ENCODE measurements around the gene TPX2. TPM values are rescaled to one million over a fixed set of nuclear protein-coding genes. Genes with fewer than 3 reads are reported as not detected.

Gene TPX2
- total and polyA plus RNA-seq, 2 donors (not counting 3 experiments of a cell fraction or from before 2014, with no cell fraction given), result 24.8 to 114 TPM

DNA sequence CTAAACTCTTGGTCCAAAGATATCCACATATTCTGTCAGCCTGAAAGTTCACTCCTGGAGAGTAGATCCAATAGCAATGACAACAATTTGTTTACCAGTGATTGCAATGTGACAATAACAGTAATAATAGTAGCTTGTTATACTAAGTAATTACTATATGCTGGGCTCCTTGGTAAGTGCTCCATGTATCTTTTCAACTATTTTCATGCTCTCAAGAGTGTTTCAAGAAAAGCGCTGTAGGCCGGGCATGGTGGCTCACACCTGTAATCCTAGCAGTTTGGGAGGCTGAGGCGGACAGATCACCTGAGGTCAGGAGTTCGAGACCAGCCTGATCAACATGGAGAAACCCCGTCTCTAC, 31.9 kb upstream of the TPX2 start:
- no peaks in the 10 kb centered on the region for H3K27me3 ChIP-seq (ENCODE audit: control insufficient read depth in 2 of 2, insufficient read depth in 2 of 2, low read length in 2 of 2)
- FAIRE-seq (no peak), DNase-seq (ENCODE audit: low read depth, low spot score) (no peak)
- no peak overlapping the region for H3K4me3 ChIP-seq (replicated peaks in 1 of 3; ENCODE audit: insufficient read depth in 1 of 3, low read depth in 1 of 3, low read length in 3 of 3)
- H2AFZ ChIP-seq (ENCODE audit: low read depth, low read length), result no peak overlapping the region
- no TSS peak for BruUV-seq (replicated peaks)
- ChIA-PET POLR2A (no interaction called here), CTCF (interaction anchor here (4.6 to 5.8 kb wide), 2 partner anchors 13 to 16 kb away, joined by 16 to 30 read pairs; partner anchors contain the start of gene BCL2L1)
- H3K36me3 ChIP-seq (ENCODE audit: control insufficient read depth in 2 of 2, extremely low read depth in 1 of 2, insufficient read depth in 2 of 2, low read length in 2 of 2), result peaks cover 14 to 20% of the 10 kb centered on the region in 2 experiments
- H3K4me2 ChIP-seq (ENCODE audit: insufficient read depth, low read length), result no peak overlapping the region
- H3K79me2 ChIP-seq (ENCODE audit: control insufficient read depth, insufficient read depth, low read length), result peaks cover 90% of the 10 kb centered on the region
- dilution Hi-C loops (cut with MboI; ENCODE audit: extremely low pct_ligation_motif_present, low sequenced_read_pairs) (no loop called here), intact Hi-C loops (cut with micrococcal nuclease) (no loop called here)
- H3K9me3 ChIP-seq (replicated peaks; ENCODE audit: control insufficient read depth, insufficient read depth, low read length), result no peaks in the 10 kb centered on the region
- no peaks in the 10 kb centered on the region for H4K20me1 ChIP-seq (replicated peaks; ENCODE audit: control insufficient read depth, extremely low read depth, insufficient read depth, low read length)
- H3K9me1 ChIP-seq (replicated peaks; ENCODE audit: control insufficient read depth, extremely low read depth, insufficient read depth, low read length), result no peaks in the 10 kb centered on the region
- H3K27ac ChIP-seq (ENCODE audit: insufficient read depth, low read depth, low read length), result no peak overlapping the region
- H3K4me1 ChIP-seq (ENCODE audit: control insufficient read depth, extremely low read depth, insufficient read depth, low read length), result peaks cover 34% of the 10 kb centered on the region
- TF ChIP-seq, protein P1, sequence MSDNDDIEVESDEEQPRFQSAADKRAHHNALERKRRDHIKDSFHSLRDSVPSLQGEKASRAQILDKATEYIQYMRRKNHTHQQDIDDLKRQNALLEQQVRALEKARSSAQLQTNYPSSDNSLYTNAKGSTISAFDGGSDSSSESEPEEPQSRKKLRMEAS (IDR thresholded peaks at IDR 0.05; ENCODE audit: insufficient read depth, insufficient read length), result no peak
- H3K9ac ChIP-seq (replicated peaks; ENCODE audit: extremely low read depth, insufficient read depth, low read length), result no peak overlapping the region

DNA sequence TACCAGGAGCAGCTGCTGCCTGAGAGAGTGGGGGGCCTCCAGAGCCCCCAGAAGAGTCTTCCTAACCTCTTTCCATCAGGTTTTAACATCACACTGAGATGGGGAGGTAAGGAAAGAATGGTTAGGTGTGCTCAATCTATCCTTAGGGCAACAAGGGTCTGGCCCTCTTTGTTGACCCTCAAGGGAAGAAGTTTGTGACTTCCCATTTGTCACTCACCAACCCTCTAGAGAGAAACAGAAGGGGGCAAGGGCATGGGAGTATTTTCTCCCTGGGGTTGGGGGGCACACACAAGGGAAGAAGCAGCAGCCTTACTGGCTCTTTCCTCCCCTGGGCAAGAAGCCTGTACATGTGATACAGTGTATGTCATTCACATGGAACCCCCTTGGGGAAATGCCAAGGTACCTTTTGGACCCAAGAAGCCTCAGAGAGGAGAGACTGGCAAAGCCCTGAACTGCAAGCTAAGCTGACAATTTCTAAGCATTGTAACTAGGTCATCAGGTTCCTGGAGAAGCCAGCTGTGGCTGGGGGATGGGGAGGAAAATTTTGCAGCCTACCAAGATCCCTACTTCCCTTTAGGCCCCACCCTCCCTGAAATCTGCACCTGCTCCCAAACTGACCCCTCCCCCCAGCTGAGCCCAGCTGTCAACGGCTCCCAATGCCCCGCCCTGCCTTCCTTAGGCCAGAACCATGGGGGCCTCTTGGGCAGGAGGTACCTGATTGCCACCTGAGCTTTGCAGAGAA, 30.9 kb upstream of the TPX2 start:
- H2AFZ ChIP-seq (ENCODE audit: low read depth, low read length), result no peak overlapping the region
- FAIRE-seq (no peak), DNase-seq (ENCODE audit: low read depth, low spot score) (no peak)
- intact Hi-C loops (cut with micrococcal nuclease) (no loop called here), dilution Hi-C loops (cut with MboI; ENCODE audit: extremely low pct_ligation_motif_present, low sequenced_read_pairs) (no loop called here)
- H3K9ac ChIP-seq (replicated peaks; ENCODE audit: extremely low read depth, insufficient read depth, low read length), result no peak overlapping the region
- H3K36me3 ChIP-seq (ENCODE audit: control insufficient read depth in 2 of 2, extremely low read depth in 1 of 2, insufficient read depth in 2 of 2, low read length in 2 of 2), result peaks cover 14 to 20% of the 10 kb centered on the region in 2 experiments
- no peaks in the 10 kb centered on the region for H3K27me3 ChIP-seq (ENCODE audit: control insufficient read depth in 2 of 2, insufficient read depth in 2 of 2, low read length in 2 of 2)
- no peak for TF ChIP-seq POLR2A (IDR thresholded peaks at IDR 0.05; ENCODE audit: low read depth, low read length)
- H3K4me1 ChIP-seq (ENCODE audit: control insufficient read depth, extremely low read depth, insufficient read depth, low read length), result peaks cover 43% of the 10 kb centered on the region
- CTCF ChIA-PET, result interaction anchor here (1.1 to 5.8 kb wide), 3 partner anchors 12 to 47 kb away, joined by 3 to 30 read pairs (median 4); partner anchors contain the start of gene BCL2L1
- H3K4me3 ChIP-seq (replicated peaks in 1 of 3; ENCODE audit: insufficient read depth in 1 of 3, low read depth in 1 of 3, low read length in 3 of 3), result no peak overlapping the region
- H3K79me2 ChIP-seq (ENCODE audit: control insufficient read depth, insufficient read depth, low read length), result peaks cover 86% of the 10 kb centered on the region
- no peaks in the 10 kb centered on the region for H4K20me1 ChIP-seq (replicated peaks; ENCODE audit: control insufficient read depth, extremely low read depth, insufficient read depth, low read length)
- H3K9me3 ChIP-seq (replicated peaks; ENCODE audit: control insufficient read depth, insufficient read depth, low read length), result no peaks in the 10 kb centered on the region
- no TSS peak for BruUV-seq (replicated peaks)
- H3K27ac ChIP-seq (ENCODE audit: insufficient read depth, low read depth, low read length), result no peak overlapping the region
- POLR2A ChIA-PET, result no interaction called here
- no peak overlapping the region for H3K4me2 ChIP-seq (ENCODE audit: insufficient read depth, low read length)
- H3K9me1 ChIP-seq (replicated peaks; ENCODE audit: control insufficient read depth, extremely low read depth, insufficient read depth, low read length), result no peaks in the 10 kb centered on the region

Data from endothelial cell of umbilical vein (primary cell).